Body of pancreas (tissue), 4 donors: Measurements from ENCODE around the gene PMAIP1.

ENCODE experiments used
- POLR2A ChIP-seq, 3 donors: fragments of 450-650 bp; IDR thresholded peaks; one replicate each; pipeline ENCODE4 v1.6.1; 2016; ENCODE audit warnings: antibody characterized with exemption in 3 of 3, mild to moderate bottlenecking in 2 of 3
- TF ChIP-seq, protein P1 (sequence below), 7 experiments: fragments of 450-650 bp in 4 of 7; fragments of 200-600 bp in 3 of 7; sonication (generic) in 3 of 7; IDR thresholded peaks; one replicate each; pipeline ENCODE4 v1.5.1; 2016 to 2019; ENCODE audit warnings: antibody characterized with exemption in 7 of 7

GRCh38 chr18:59910967-59911366, 11.2 kb downstream of the PMAIP1 start:
- no peak for TF ChIP-seq POLR2A (IDR thresholded peaks at IDR 0.05)
- TF ChIP-seq, protein P1, sequence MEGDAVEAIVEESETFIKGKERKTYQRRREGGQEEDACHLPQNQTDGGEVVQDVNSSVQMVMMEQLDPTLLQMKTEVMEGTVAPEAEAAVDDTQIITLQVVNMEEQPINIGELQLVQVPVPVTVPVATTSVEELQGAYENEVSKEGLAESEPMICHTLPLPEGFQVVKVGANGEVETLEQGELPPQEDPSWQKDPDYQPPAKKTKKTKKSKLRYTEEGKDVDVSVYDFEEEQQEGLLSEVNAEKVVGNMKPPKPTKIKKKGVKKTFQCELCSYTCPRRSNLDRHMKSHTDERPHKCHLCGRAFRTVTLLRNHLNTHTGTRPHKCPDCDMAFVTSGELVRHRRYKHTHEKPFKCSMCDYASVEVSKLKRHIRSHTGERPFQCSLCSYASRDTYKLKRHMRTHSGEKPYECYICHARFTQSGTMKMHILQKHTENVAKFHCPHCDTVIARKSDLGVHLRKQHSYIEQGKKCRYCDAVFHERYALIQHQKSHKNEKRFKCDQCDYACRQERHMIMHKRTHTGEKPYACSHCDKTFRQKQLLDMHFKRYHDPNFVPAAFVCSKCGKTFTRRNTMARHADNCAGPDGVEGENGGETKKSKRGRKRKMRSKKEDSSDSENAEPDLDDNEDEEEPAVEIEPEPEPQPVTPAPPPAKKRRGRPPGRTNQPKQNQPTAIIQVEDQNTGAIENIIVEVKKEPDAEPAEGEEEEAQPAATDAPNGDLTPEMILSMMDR (IDR thresholded peaks at IDR 0.05) = no peak
